ENCODE measurements around the gene OLR1.
"Not testable (repeated sequence)": the region's sequence is repeated elsewhere in the genome, so short reads cannot be mapped to it uniquely, and the experiment has no call there.

The OLR1 gene

DNA sequence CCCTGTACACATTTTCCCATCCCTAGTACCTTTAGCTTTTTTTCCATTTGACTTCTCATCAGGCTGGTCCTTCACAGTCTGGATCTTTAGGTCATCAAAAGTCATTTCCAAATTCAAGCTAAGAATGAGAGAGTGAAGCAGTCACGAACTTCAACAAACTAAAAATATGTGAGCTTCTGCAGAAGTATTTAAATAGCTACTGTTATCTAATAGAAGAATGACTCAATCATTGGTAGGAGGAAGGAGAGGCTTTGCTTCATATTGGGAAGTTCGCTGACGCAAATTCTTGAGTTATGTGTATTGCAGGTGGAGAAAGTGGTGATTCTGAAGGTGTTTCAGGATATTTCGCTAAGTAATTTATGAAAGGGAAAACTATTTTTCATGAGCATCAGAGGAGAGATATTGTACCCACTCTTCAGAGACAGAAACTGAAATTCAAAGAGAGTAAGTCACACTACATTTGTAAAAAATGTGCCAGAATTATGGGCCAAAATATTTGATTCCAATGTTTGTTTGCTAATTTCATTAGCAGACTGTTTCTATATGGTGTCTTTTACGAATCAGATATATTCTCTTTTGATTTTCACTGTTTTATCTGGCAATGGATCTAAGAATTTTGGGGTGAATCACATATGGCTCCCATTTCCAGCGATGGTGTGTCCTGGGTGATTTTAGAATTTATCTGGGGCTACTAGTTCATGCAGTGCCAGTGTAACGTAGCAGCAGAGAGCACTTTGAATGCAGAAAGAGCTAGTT lies at the start of gene OLR1:
OLR1 (minus strand) TSS at position 160 of the 756 bp plus-strand sequence; CDS start at position 105, 55 bp downstream.
- no peak for DNase-seq

DNA sequence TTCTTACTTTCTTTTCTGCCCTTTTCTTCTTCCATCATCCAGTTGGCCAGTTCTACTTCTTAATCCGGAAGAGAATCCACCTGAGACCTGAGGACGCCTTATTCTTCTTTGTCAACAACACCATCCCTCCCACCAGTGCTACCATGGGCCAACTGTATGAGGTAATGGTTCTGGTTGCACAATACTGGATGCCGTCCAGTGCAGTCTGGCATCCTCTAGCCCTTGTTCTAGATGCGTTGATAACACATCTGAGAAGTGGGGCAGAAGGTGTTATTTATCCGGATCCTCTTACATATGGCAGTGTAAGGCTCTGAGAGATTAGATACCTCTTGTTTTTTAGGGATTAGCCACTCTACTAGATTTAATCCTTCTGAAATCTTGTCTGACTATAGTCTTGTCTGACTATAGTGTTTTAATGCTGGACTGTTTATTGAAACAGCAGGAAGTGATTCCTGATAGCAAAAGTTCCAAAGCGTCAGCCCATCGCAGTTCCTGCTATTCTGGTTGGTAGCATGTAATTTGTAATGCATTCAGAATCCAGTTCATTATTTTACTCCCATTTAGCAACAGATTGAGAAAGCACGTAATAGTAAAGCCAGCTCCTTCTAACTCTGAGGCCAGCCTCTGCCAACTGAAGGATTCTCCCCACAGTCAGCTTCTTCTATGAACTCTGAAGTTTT lies 48.6 kb upstream of the OLR1 start:
- no peak for DNase-seq

DNA sequence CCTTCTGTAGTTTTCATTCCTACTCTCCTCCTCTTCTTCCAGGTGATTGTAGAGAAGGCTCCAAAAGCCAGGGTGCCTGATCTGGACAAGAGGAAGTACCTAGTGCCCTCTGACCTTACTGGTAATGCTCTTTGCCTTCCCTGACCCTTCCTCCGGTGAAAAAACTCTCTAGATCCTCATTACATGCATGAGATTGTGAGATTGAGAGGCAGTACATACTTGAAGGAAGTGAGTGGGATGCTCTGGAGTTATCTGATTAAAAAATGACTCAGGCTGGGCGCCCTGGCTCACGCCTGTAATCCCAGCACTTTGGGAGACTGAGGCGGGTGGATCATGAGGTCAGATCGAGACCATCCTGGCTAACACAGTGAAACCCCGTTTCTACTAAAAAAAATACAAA lies 46.1 kb upstream of the OLR1 start:
- no peak for DNase-seq

DNA sequence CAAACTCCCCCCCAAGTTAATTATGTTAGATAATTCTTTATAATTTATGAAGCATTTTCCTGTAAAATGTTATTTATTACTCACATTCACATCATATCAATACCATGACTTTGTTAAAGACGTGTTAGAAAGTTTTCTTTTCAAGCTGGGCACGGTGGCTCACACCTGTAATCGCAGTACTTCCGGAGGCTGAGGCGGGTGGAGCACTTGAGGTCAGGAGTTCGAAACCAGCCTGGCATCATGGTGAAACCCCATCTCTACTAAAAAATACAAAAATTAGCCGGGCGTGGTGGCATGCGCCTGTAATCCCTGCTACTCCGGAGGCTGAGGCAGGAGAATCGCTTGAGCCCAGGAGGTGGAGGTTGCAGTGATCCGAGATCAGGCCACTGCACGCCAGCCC lies 44.0 kb upstream of the OLR1 start:
- DNase-seq, result not testable (repeated sequence)

DNA sequence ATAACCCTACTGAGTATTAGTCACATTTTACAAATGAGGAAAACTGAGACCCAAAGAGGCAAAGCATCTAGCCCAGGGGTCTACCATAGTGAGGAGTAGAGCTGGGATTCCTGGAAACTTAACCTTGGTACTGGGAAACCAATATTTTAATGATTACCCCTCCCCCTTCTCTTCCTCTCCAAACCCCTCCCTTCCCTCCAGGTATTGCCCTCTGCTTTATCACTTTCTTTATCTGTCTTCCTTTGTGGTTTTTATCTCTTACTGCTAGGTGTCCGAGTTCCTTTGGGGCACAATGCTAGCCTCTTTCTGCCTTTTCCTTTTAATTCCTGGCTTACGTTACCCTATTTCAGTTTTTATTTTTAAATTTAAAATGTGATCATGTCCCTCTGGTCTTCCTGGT lies 43.5 kb upstream of the OLR1 start:
- no peak for DNase-seq

DNA sequence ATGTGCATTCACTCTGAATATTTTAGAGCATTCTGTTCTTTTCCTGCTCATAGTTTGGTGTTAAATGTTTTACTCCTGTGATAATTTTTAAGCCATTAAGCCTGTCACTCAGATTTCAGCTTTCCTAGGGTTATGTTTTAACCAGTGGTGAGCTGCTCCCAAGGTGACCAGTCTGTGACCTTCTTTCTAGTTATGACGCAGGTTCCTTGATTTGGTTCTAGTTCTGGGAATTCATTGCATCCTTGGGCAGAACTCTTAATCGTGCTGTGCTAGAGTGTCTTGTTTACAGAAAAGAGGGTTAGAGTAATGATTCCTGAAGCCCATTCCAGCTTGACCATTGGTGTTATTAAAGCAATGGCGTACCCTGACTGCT lies 42.9 kb upstream of the OLR1 start:
- no peak for DNase-seq

DNA sequence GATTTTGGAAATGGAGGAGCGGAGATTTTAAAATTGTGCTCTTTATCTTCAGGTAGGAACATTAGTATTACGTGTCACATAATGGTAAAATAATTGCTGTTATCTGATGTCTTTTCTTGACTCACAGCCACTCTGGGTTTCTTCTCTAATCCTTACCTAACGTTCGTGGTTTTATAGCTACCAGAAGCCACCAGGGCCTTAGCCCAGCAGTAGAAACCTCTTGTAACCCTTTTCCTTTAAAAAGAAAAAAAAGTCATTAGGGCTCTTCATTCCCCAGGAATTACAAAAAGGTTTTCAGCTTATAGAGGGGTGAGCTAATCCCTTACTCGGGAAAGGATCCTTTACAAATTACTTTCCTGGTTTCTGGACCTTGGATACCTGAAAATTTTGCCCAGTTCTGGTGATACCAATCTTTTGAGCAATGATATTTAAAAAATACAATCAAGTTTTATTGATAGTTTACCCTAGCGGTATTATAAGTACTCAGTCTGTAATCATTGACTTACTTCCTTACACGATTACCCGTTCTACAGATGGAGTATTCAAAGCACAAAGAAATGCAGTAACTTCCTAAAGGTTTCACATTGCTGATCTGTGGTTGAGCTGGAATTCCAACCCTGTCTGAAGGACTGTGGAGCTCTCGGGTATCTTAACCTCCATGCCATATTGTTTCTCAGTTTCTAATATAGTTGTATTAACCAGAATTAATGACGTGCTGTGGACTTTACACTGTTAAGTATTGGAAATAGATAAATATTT lies 42.4 kb upstream of the OLR1 start:
- no peak for DNase-seq

DNA sequence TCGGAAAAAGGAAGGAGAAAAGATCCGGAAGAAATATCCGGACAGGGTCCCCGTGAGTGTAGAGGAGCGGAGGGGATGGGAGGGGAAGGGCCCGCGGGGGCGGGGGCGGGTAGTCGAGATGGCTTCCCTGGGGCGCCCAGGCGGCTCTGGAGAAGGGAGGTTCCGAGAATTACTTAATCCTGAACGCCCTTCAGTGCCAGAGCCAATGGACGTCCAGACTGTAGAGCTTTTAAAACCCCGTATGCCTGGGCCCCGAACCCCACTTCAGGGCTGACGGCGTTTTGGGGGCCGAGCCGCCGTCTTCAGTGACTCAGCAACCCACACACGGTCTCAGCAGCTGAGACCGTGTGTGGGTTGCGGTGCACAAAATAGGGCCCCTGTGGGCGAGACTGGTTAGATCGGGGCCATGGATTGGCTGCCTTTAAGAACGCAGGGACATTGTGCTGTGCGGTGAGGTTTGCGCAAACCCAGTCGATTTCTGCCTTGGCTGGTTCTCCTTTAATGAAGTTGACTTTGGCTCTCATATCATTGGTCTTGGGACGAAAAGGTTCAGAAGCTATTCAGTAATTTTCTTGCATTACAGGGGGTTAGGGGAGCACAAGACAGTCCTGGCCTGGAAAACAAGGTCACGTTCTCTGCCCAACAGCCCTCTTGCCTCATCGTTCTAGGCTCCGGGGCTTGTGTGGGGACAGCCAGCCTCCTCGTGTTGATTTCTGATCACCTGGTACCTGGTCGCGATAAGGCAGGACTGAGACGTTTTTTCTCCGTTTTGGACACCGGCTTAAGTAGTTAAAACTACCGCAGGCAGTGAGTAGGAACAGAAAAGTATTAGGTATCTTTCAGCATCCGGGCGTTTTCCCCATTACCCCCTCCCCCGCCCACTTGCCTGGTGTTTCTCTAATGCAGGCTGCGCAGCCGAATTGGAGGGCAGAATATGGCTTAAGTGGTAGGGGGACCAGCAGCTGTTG lies 41.5 kb upstream of the OLR1 start:
- no peak for DNase-seq

DNA sequence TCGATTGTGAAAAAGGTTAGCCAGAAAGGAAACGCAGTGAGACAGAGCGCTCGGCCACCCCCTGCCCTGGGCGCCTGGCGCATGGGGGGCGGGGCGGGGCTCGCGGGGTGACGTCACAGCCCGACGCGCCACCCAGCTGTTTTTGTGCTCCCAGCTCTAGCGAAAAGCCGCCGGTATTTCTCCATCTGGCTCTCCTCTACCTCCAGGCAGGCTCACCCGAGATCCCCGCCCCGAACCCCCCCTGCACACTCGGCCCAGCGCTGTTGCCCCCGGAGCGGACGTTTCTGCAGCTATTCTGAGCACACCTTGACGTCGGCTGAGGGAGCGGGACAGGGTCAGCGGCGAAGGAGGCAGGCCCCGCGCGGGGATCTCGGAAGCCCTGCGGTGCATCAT lies 40.8 kb upstream of the OLR1 start, which contains the start of gene GABARAPL1:
GABARAPL1 (plus strand) TSS at position 139 of the 393 bp plus-strand sequence; CDS start at position 392, 253 bp downstream.
- no peak for DNase-seq

DNA sequence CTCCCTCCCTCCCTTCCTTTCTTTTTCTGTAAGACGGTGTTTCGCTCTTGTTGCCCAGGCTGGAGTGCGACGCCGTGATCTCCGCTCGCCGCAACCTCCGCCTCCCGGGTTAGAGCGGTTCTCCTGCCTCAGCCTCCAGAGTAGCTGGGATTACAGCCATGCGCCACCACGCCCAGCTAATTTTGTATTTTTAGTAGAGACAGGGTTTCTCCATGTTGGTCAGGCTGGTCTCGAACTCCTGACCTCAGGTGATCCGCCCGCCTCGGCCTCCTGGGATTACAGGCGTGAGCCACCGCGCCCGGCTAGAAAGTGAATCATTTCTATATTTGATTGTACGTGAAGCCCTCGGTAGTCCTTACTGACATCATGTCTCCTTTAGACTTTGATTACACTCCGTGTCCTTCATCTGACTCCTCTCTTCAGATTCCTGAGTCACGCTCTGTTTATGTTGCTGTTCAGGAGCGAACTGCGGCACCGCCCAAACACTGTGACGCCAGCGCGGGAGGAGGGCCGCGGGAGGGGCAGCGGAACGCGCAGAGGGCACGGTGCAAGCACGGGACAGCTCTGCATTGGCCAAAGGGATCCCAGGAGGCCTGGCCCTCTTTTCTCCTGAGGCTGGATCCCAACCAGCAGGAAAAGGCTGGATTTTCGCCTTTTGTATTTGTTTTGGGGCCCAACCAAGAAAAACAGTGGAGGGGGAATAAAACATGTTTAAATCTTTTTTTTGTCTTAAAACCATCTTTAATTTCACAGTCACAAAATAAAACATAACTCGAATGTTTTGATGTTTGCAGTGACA lies 40.2 kb upstream of the OLR1 start:
- no peak for DNase-seq

DNA sequence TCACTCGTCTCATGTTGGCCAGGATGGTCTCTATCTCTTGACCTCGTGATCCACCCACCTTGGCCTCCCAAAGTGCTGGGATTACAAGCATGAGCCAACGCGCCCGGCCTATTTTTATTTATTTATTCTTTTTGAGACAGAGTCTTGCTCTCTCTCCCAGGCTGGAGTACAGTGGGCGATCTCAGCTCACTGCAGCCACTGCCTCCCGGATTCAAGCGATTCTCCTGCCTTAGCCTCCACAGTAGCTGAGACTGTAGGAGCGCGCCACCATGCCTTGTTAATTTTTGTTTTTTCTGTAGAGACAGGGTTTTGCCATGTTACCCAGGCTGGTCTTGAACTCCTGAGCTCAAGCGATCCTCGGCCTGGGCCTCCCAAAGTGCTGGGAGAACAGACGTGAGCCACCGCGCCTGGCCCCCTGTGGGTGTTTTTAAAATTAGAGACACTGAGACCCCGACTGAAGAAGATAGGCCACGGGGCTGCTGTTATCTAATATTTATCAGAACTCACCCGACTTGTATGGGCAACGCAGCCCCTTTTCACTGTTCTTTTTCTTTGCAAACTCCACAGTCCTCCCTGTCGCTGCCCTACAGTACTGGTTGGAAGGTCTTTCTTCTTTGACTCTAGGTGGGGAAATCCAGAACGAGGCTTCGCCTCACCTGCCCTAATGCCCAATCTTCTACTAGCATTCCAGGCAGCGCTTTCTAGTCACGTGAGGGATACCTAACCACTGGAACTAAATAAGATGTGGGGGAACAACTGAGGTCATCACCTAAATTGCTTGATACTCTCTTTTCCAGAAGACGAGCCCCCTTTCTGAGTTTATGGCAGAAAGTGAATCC lies 39.4 kb upstream of the OLR1 start:
- DNase-seq, result no peak

DNA sequence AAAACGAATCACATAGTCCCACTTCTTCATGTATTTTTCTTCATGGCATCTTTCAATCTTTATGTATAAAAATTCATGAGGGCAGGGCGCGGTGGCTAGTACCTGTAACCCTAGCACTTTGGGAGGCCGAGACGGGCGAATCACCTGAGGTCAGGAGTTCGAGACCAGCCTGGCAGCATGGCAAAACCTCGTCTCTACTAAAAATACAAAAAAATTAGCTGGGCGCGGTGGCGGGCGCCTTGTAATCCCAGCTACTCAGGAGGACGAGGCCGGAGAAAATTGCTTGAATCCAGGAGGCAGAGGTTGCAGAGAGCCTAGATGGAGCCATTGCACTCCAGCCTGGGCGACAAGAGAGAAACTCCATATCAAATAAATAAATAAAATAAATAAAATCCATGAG lies 38.3 kb upstream of the OLR1 start:
- DNase-seq, result no peak

DNA sequence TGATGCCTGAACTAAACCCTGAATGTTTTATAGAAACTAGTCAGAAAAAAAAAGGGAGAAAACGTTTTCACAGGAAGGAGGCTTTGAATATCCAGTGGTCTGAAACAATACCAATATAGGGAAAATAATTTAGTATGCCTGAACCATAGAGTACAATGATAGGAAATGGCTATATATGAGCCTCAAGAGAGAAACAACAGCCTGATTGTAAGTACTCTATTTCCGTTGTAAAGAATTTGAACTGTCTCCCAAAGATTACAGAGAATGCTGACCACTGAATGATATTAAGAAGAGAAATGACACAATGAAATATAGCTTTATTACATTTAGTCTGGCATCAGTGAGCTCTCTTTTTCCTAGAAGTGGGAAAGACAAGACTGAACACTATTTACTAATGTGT lies 35.2 kb upstream of the OLR1 start:
- DNase-seq, result no peak

DNA sequence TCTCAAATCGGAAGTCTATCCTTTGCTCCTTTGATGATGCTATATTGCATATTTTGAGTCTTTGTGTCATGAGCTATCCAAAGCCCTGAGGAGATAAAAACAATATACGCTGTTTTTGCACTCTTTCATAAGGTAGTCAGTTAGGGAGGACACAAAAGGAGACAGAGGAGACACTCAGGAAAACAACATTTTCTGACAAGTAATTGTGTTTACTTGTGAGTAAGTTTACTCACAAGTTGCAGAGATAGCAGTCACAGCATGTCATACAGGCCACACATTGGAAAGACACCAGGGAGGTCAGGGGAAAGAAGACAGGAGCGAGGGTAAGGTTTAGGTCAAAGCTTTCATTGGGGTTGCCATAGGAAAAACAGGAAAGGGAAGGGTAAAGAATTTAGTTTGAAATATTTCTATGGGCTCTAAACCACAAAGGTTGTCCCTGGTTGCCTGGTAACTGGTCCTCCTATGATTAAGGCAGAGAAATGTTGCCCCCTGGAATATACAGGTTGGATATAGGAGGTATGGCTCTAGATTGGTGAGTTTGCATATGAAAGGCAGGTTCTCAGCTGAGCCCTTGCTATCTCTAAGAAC lies 33.4 kb upstream of the OLR1 start:
- DNase-seq, result no peak

DNA sequence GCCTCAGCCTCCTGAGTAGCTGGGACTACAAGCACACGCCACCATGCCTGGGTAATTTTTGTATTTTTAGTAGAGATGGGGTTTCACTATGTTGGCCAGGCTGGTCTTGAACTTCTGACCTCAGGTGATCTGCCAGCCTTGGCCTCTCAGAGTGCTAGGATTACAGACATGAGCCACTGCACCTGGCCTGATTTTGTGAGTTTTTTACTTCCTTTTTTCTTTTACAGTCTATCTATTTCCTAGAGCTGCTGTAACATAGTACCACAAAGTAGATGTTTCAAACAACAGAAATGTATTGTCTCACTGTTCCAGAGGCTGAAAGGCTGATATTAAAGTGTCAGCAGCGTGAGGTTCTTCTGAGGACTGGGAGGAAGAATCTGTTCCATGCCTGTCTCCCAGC lies 32.6 kb upstream of the OLR1 start:
- DNase-seq, result not testable (repeated sequence)

DNA sequence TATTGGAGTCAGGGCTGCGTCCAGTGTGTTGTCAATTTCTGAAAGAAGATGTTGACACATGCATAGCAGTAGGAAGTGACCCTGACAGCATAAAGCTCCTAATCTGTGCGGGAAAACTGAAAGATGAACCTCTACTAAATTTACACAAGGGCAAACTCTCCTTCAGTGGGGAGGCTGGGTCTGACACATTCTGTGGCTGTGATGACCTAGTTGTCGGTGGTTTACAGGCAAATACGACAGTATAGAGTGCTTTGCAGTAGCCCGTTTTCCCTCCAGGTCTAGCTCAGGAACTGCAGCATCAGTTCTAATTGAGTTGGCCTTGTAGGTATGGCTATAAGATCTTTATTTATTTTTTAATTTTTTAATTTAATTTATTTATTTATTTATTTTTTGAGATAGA lies 25.9 kb upstream of the OLR1 start:
- DNase-seq, result no peak

DNA sequence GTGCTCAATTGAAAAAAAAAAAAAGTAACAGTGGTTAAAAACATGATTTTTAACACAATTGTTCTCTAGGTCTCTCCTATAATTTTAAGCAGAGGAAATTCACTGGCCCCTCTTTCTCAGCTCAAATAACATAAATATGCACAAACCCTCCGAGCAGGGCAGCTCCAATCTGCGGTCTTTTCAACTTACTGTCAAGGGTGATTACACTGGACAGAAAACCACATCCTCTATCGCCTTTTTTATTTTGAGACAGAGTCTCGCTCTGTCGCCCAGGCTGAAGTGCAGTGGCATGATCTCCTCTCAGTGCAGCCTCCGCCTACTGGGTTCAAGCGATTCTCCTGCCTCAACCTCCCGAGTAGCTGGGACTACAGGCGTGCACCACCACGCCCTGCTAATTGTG lies 24.3 kb upstream of the OLR1 start:
- DNase-seq, result no peak

DNA sequence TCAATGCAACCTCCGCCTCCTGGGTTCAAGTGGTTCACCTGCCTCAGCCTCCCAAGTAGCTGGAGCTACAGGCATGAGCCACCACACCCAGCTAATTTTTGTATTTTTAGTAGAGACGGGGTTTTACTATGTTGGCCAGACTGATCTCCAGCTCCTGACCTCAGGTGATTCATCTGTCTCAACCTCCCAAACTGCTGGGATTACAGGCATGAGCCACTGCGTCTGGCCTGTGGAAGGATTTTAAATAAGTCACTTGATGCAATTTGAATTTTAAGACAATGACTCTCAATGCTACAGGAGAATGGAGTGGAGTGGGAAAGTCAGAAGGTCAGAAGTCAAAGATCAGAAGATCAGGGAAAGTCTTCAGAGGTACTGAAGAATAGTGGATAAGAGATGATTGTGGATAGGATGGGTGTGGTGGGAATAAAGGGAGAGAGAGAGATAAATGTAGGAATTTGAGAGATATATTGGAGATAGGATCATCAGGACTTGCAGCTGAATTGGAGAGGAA lies 22.3 kb upstream of the OLR1 start:
- no peak for DNase-seq

DNA sequence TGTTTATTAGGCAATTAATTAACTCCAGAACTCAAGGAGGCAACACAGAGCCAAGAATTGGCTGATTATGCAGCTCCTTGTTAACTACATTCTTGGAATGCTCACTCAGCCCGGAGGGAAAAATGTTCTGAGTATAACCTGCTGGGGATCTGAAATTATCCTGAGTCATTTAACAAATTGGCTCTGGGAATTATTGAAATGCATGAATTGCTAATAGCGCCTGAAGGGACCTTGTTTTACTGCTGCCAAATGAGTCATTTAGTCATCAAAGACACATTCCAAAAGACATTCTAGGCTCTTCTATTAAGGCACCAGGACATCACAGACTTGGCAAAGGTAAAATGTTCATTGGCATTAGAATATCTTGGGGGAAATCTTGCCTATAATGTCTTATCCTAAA lies 19.9 kb upstream of the OLR1 start:
- no peak for DNase-seq
